22Rv1 (cell line): ENCODE measurements around the gene SHMT2.

ENCODE experiments used
- H3K27ac ChIP-seq: fragments of 450-650 bp; 2 replicates; pipeline ENCODE4 v1.5.1; 2017
- CTCF ChIP-seq: fragments of 450-650 bp; IDR thresholded peaks from 2 replicates; pipeline ENCODE4 v1.5.1; 2017; ENCODE audit warnings: mild to moderate bottlenecking
- ZFX ChIP-seq: fragments of 450-650 bp; IDR thresholded peaks from 2 replicates; pipeline ENCODE4 v1.6.1; 2017; ENCODE audit warnings: antibody characterized with exemption, borderline replicate concordance

SHMT2 gene

GRCh38 chr12:57198329-57198728 lies 31.2 kb upstream of the SHMT2 start:
- H3K27ac ChIP-seq: no peak overlapping the region
- TF ChIP-seq CTCF (no peak), ZFX (no peak)

DNA sequence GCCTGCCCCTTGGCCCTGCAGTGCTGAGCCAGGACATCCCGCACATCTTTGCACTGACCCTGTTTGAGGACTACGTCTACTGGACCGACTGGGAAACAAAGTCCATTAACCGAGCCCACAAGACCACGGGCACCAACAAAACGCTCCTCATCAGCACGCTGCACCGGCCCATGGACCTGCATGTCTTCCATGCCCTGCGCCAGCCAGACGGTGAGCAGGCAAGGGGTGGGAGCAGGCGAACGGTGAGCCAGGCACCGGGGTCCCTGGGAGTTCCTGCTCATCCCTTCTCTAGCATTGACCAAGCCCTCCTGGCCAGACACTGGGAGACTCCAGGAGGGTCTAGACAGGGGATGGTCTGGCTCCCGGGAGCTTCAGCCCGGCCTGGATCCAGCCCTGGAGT lies 30.3 kb upstream of the SHMT2 start:
- no peak for TF ChIP-seq ZFX
- no peak for TF ChIP-seq CTCF
- no peak overlapping the region for H3K27ac ChIP-seq

- H3K27ac ChIP-seq: no peak overlapping the region
- TF ChIP-seq CTCF (no peak), ZFX (no peak)
Observed at GRCh38 chr12:57200497-57200896, 29.0 kb upstream of the SHMT2 start.

GRCh38 chr12:57201219-57201618 lies 28.3 kb upstream of the SHMT2 start:
- no peak overlapping the region for H3K27ac ChIP-seq
- TF ChIP-seq ZFX (no peak), CTCF (no peak)

GRCh38 chr12:57201631-57202030 lies 27.9 kb upstream of the SHMT2 start:
- TF ChIP-seq CTCF (no peak), ZFX (no peak)
- no peak overlapping the region for H3K27ac ChIP-seq

DNA sequence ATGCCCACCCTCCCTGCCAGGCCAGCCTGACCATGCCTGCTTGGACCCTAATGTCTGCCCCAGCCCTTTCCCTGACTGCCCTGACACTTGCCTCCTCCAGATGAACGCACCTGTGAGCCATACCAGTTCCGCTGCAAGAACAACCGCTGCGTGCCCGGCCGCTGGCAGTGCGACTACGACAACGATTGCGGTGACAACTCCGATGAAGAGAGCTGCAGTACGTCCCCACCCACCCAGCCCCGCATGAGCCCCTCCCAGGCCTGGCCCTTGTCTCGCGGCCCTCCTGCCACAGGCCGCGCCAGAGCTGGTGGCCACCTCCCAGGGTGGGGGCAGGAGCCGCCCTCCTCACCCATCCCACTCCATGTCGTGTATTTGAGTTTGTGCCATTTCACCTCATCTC lies 27.2 kb upstream of the SHMT2 start:
- no peak overlapping the region for H3K27ac ChIP-seq
- TF ChIP-seq CTCF (no peak), ZFX (no peak)

DNA sequence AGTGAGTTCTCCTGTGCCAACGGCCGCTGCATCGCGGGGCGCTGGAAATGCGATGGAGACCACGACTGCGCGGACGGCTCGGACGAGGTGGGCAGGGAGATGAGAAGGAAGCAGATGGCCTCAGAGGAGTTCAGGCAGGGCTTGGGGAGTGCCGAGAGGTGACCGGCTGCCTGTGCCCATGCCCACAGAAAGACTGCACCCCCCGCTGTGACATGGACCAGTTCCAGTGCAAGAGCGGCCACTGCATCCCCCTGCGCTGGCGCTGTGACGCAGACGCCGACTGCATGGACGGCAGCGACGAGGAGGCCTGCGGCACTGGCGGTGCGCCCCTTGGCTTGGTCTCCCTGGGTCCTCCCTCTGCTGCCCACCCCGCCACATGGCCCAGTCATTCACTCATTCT lies 26.3 kb upstream of the SHMT2 start:
- TF ChIP-seq ZFX (no peak), CTCF (no peak)
- no peak overlapping the region for H3K27ac ChIP-seq
